Activated naive CD8-positive, alpha-beta T cell treated with anti-CD3 and anti-CD28 coated beads for 36 hours (primary cell): ENCODE data around the gene KLHL11. TPM values are rescaled to one million over a fixed set of nuclear protein-coding genes. Genes with fewer than 3 reads are reported as not detected.
"Not testable (repeated sequence)": the region's sequence is repeated elsewhere in the genome, so short reads cannot be mapped to it uniquely, and the experiment has no call there.

Experiments used
- DNase-seq: peaks from one replicate; pipeline ENCODE4 v3.0.0; 2021
- H3K27ac Mint-ChIP-seq: one replicate; pipeline ENCODE4 v1.8.0; 2022; ENCODE audit warnings: mild to moderate bottlenecking, moderate library complexity, mixed read lengths
- H3K27me3 Mint-ChIP-seq: one replicate; pipeline ENCODE4 v1.8.0; 2022; ENCODE audit warnings: mild to moderate bottlenecking, mixed read lengths
- H3K36me3 Mint-ChIP-seq: one replicate; pipeline ENCODE4 v1.8.0; 2021; ENCODE audit warnings: mild to moderate bottlenecking, mixed read lengths
- H3K4me1 Mint-ChIP-seq: one replicate; pipeline ENCODE4 v1.8.0; 2021; ENCODE audit warnings: mixed read lengths
- H3K4me3 Mint-ChIP-seq: one replicate; pipeline ENCODE4 v1.8.0; 2022; ENCODE audit warnings: mild to moderate bottlenecking, moderate library complexity, mixed read lengths
- H3K9me3 Mint-ChIP-seq: one replicate; pipeline ENCODE4 v1.8.0; 2022; ENCODE audit warnings: mixed read lengths
- total RNA-seq, 2 experiments: library from RNA; stranded (reverse); gene quantifications; one replicate each; pipeline ENCODE4 v1.2.3, GENCODE V29; 2021

The KLHL11 gene
- total RNA-seq, 2 experiments from 2014 or later: 17.5 to 17.6 TPM

DNA sequence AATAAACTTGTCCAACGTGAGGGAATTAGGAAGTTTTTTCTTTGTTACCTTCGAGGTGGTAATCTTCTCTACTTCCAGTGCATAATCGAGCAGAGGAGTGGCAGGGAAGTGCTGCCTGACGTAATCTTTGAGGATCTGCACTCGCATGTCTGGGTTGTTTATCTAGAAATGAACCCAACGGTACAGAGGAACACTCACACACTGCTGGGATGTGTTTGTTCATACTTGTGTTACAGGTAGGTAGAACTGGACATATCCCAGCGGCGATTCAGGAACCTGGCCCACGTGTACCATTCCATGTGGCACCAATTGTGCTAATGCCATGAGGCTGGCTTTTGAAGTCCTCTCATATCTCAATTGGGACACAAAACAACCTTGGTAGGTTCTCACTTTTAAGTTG, 4.2 kb upstream of the KLHL11 start:
- Mint-ChIP-seq H3K4me3 (no peak overlapping the region), H3K27me3 (no peaks in the 10 kb centered on the region), H3K4me1 (peaks cover 26% of the 10 kb centered on the region), H3K36me3 (peaks cover 27% of the 10 kb centered on the region), H3K27ac (peak overlapping the region; percentile 80), H3K9me3 (no peaks in the 10 kb centered on the region)
- DNase-seq: no peak

GRCh38 chr17:41868568-41868967, 3.3 kb upstream of the KLHL11 start:
- DNase-seq: no peak
- peak overlapping the region; percentile 80 for H3K27ac Mint-ChIP-seq
- H3K4me3 Mint-ChIP-seq: no peak overlapping the region
- H3K9me3 Mint-ChIP-seq: no peaks in the 10 kb centered on the region
- peaks cover 26% of the 10 kb centered on the region for H3K4me1 Mint-ChIP-seq
- peaks cover 25% of the 10 kb centered on the region for H3K36me3 Mint-ChIP-seq
- H3K27me3 Mint-ChIP-seq: no peaks in the 10 kb centered on the region

GRCh38 chr17:41865596-41865893, 322 bp upstream of the KLHL11 start:
- Mint-ChIP-seq H3K36me3 (peaks cover 15% of the 10 kb centered on the region), H3K27ac (peak overlapping the region; percentile 79), H3K27me3 (no peaks in the 10 kb centered on the region)

DNA sequence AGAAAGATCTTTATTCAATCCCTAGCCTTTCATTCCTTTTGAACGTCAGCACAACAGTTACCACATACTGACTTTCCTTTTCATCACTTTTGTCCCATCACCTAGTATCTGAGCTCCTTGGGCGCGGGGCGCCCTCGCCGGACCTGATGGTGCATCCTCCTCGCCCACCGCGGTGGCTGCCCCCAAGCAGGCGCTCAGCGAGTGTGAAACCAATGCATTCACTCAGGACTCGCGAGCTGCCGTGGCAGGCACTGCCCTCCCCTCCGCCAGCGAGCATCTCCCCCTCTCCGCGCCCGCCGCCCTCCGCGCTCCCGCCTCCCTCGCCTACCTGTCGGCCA, 756 bp downstream of the KLHL11 start:
- Mint-ChIP-seq H3K9me3 (no peaks in the 10 kb centered on the region), H3K27me3 (no peaks in the 10 kb centered on the region), H3K27ac (no peak overlapping the region), H3K4me3 (no peak overlapping the region), H3K4me1 (peaks cover 43% of the 10 kb centered on the region), H3K36me3 (peaks cover 14% of the 10 kb centered on the region)
- no peak for DNase-seq

More at GRCh38 chr17:41865596-41865893, 322 bp upstream of the KLHL11 start:
- no peak overlapping the region for H3K4me3 Mint-ChIP-seq
- no peaks in the 10 kb centered on the region for H3K9me3 Mint-ChIP-seq
- peaks cover 39% of the 10 kb centered on the region for H3K4me1 Mint-ChIP-seq
- no peak for DNase-seq

DNA sequence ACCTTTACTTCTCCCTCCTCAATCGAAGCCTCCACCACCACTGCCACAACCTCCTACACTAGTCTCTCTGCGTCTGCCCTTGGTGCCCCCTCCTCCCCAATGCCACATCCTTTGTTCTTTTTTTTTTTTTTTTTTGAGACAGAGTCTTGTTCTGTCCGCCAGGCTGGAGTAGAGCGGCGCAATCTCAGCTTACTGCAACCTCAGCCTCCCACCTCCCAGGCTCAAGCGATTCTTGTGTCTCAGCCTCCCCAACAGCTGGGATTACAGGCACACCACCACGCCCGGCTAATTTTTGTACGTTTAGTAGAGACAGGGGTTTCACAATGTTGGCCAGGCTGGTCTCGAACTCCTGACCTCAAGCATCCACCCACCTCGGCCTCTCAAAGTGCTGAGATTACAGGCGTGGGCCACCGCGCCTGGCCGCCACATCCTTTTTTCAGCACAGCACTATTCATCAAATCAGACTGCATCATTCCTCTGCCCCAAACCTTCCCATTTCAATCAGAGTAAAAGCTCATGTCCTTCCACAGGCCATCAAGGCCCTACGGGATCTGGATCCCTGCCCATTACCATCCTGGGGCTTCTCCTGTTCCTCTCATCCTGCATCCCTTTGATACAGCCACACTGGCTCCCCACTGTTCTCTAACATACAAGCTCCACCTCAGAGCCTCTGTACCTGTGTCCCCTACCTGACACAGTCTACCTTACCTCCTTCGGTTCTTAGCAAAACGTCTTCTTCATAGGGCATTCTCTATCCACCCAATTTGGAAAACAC, 2.0 kb downstream of the KLHL11 start:
- DNase-seq: peak; percentile 26
- H3K36me3 Mint-ChIP-seq: peaks cover 9% of the 10 kb centered on the region
- no peaks in the 10 kb centered on the region for H3K27me3 Mint-ChIP-seq
- no peak overlapping the region for H3K27ac Mint-ChIP-seq
- no peak overlapping the region for H3K4me3 Mint-ChIP-seq
- no peaks in the 10 kb centered on the region for H3K9me3 Mint-ChIP-seq
- peaks cover 37% of the 10 kb centered on the region for H3K4me1 Mint-ChIP-seq

GRCh38 chr17:41860254-41860931, 4.8 kb downstream of the KLHL11 start:
- Mint-ChIP-seq H3K36me3 (no peaks in the 10 kb centered on the region), H3K27me3 (no peaks in the 10 kb centered on the region), H3K27ac (no peak overlapping the region), H3K9me3 (no peaks in the 10 kb centered on the region), H3K4me3 (no peak overlapping the region), H3K4me1 (peaks cover 25% of the 10 kb centered on the region)
- DNase-seq: no peak

DNA sequence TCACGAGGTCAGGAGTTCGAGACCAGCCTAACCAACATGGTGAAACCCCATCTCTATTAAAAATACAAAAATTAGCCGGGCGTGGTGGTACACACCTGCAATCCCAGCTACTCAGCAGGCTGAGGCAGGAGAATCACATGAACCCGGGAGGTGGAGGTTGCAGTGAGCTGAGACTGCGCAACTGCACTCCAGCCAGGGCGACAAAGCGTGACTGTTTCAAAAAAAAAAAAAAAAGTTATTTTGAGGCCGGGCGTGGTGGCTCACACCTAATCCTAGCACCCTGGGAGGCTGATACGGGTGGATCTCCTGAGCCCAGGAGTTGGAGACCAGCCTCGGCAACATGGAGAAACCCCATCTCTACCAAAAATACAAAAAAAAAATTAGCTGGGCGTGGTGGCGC, 13.8 kb downstream of the KLHL11 start:
- not testable (repeated sequence) for H3K4me3 Mint-ChIP-seq, DNase-seq, H3K27me3 Mint-ChIP-seq, H3K27ac Mint-ChIP-seq, H3K9me3 Mint-ChIP-seq
- H3K36me3 Mint-ChIP-seq: peaks cover 16% of the 10 kb centered on the region
- peaks cover 36% of the 10 kb centered on the region for H3K4me1 Mint-ChIP-seq

GRCh38 chr17:41849251-41849990, 15.8 kb downstream of the KLHL11 start:
- H3K27ac Mint-ChIP-seq: no peak overlapping the region

DNA sequence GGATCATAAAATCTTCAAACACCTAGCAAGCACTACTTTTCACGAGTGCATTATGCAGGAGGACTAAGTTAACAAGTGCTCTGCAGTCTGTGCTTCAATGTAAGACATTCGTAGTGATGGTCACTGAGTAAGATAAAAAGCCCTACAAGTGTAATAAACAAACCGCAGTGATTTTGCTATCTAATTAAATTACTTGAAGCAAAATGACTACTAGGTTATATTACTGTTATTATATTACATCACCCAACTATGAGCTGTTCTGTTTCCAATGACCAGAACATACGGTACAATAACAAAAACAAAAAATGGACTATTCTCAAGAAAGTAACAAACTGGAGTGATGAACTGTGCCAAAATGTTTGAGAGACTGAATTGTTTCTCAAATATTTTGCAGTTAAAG, 16.4 kb downstream of the KLHL11 start:
- Mint-ChIP-seq H3K4me3 (no peak overlapping the region), H3K36me3 (peaks cover 8% of the 10 kb centered on the region), H3K27ac (no peak overlapping the region), H3K9me3 (no peaks in the 10 kb centered on the region), H3K27me3 (no peaks in the 10 kb centered on the region), H3K4me1 (peaks cover 32% of the 10 kb centered on the region)
- no peak for DNase-seq

More at GRCh38 chr17:41849251-41849990, 15.8 kb downstream of the KLHL11 start:
- no peak overlapping the region for H3K4me3 Mint-ChIP-seq
- H3K36me3 Mint-ChIP-seq: peaks cover 13% of the 10 kb centered on the region
- H3K9me3 Mint-ChIP-seq: no peaks in the 10 kb centered on the region
- peaks cover 32% of the 10 kb centered on the region for H3K4me1 Mint-ChIP-seq
- H3K27me3 Mint-ChIP-seq: no peaks in the 10 kb centered on the region
- no peak for DNase-seq

DNA sequence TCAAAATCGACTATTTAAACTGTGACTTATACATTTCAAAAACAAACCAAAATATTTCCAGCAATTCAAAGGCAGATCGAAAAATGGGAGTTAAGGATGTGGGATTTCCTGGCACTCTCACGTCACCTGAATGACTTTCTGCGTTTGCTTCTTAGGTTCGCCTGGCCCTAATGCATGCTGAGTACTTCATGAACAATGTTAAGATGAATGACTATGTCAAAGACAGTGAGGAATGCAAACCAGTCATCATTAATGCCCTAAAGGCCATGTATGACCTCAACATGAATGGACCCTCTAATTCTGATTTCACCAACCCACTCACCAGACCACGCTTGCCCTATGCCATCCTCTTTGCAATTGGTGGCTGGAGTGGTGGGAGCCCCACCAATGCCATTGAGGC, 20.3 kb downstream of the KLHL11 start:
- no peaks in the 10 kb centered on the region for H3K36me3 Mint-ChIP-seq
- no peaks in the 10 kb centered on the region for H3K27me3 Mint-ChIP-seq
- H3K4me3 Mint-ChIP-seq: no peak overlapping the region
- DNase-seq: no peak
- H3K27ac Mint-ChIP-seq: no peak overlapping the region
- peaks cover 11% of the 10 kb centered on the region for H3K4me1 Mint-ChIP-seq
- H3K9me3 Mint-ChIP-seq: no peaks in the 10 kb centered on the region

DNA sequence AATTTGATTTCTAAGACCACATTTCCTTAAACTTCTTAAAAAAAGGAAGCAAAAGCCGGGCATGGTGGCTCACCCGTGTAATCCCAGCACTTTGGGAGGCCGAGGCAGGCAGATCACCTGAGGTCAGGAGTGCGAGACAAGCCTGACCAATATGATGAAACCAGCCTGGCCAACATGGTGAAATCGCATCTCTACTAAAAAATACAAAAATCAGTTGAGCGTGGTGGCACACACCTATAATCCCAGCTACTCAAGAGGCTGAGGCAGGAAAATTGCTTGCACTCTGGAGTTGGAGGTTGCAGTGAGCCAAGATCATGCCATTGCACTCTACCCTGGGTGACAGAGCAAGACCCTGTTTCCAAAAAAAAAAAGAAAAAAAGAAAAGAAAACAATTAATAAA, 24.4 kb downstream of the KLHL11 start:
- H3K36me3 Mint-ChIP-seq, H3K27me3 Mint-ChIP-seq, H3K9me3 Mint-ChIP-seq, H3K4me1 Mint-ChIP-seq, H3K27ac Mint-ChIP-seq, H3K4me3 Mint-ChIP-seq, DNase-seq: not testable (repeated sequence)

DNA sequence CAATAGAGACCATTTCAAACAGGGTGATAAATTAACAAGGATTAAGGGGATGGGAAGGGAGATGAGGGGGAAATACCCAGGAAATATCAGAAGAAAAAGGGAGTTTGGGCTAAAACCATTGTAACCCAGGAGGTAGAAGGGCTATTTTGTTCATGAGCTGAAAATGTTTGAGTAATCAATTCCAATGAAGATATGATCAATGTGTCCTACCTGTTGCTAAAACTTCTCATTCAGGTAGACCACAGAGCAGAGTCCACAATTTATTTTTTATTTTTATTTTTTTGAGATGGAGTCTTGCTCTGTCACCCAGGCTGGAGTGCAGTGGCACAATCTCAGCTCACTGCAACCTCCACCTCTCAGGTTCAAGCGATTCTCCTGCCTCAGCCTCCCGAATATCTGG, 25.8 kb downstream of the KLHL11 start:
- H3K9me3 Mint-ChIP-seq, H3K4me3 Mint-ChIP-seq, H3K27ac Mint-ChIP-seq, DNase-seq, H3K36me3 Mint-ChIP-seq, H3K27me3 Mint-ChIP-seq: not testable (repeated sequence)
- peaks cover 11% of the 10 kb centered on the region for H3K4me1 Mint-ChIP-seq

DNA sequence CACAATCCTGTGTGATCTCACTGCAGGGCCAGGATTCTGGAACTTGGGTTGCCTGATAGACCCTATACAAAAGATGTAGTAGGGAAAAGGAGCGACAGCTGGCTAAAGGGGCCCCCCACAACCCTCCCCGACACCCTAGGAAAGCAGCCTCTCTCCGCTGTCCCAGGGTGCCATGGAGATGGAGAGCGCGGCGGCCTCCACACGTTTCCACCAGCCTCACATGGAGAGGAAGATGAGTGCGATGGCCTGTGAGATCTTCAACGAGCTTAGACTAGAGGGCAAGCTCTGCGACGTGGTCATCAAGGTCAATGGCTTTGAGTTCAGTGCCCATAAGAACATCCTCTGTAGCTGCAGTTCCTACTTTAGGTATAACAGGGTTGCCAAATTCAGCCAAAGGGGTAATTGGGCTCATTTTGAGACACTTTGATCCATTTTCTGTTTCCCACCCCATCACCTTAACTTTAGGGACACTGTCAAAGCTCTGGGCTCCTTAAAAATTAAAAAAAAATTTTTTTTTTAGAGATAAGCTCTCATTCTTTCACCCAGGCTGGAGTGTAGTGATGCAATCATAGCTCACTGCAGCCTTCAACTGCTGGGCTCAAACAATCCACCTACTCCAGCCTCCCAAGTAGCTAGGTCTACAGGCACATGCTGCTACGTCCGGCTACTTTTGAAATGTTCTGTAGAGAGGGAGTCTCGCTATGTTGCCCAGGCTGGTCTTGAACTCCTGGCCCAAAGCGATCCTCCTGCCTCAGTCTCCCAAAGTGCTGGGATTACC, 27.3 kb downstream of the KLHL11 start, which contains the start of gene KLHL10:
Gene KLHL10 (plus strand): TSS at position 65 of the 778 bp plus-strand sequence. CDS start 108 bp downstream, at position 173.
- H3K4me1 Mint-ChIP-seq: peaks cover 14% of the 10 kb centered on the region
- peaks cover 7% of the 10 kb centered on the region for H3K36me3 Mint-ChIP-seq
- H3K27ac Mint-ChIP-seq: peak within 1 kb of the TSS; percentile 60
- no peaks in the 10 kb centered on the region for H3K9me3 Mint-ChIP-seq
- no peaks in the 10 kb centered on the region for H3K27me3 Mint-ChIP-seq
- no peak for DNase-seq
- H3K4me3 Mint-ChIP-seq: peak within 1 kb of the TSS; percentile 87

DNA sequence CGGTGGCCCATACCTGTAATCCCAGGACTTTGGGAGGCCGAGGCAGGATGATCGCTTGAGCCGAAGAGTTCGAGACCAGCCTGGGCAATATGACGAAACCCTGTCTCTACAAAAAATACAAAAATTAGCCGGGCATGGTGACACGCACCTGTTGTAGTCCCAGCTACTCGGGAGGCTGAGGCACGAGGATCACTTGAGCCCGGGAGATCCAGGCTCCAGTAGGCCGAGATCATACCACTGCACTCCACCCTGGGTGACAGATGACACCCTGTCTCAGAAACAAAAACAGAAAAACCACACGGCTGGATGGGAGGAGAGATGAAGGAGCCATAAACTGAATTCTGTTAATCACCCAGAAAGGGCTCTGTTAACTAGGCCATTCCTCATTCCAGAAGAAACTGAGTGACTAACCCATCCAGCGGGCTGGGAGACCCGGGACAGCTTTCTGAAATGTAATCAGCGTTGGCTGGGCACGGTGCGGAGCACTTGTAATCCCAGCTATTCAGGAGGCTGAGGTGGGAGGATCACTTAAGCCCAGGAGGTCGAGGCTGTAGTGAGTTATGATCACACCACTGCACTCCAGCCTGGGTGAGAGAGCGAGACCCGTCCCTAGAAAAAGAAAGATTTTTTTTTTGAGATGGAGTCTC, 28.6 kb downstream of the KLHL11 start:
- H3K27ac Mint-ChIP-seq: peak overlapping the region; percentile 60
- peaks cover 14% of the 10 kb centered on the region for H3K4me1 Mint-ChIP-seq
- H3K9me3 Mint-ChIP-seq: no peaks in the 10 kb centered on the region
- no peak for DNase-seq
- H3K4me3 Mint-ChIP-seq: peak overlapping the region; percentile 87
- H3K36me3 Mint-ChIP-seq: peaks cover 7% of the 10 kb centered on the region
- no peaks in the 10 kb centered on the region for H3K27me3 Mint-ChIP-seq
